IPS DF 4.7 (cell line): ENCODE data around the gene PPP3R1.

Experiments
- DNase-seq: peaks from one replicate; pipeline ENCODE4 v3.0.0-alpha.2; 2013; ENCODE audit warnings: low spot score; ENCODE audit errors: extremely low read depth

PPP3R1 gene

DNA sequence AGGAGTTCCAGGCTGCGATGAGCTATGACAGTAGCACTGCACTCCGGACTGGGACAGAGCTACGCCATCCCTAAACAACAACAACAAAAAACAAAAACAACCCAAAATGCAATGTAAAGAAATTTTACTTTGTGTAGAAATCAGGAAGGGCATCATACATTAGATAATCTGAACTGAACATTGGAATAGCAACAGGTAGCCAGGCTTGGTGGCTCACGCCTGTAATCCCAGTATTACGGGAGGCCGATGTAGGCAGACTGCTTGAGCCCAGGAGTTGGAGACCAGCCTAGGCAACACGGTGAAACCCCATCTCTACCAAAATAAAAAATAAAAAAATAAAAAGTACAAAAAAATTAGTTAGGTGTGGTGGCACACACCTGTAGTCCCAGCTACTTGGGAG lies 96.7 kb downstream of the PPP3R1 start:
- DNase-seq, result no peak

DNA sequence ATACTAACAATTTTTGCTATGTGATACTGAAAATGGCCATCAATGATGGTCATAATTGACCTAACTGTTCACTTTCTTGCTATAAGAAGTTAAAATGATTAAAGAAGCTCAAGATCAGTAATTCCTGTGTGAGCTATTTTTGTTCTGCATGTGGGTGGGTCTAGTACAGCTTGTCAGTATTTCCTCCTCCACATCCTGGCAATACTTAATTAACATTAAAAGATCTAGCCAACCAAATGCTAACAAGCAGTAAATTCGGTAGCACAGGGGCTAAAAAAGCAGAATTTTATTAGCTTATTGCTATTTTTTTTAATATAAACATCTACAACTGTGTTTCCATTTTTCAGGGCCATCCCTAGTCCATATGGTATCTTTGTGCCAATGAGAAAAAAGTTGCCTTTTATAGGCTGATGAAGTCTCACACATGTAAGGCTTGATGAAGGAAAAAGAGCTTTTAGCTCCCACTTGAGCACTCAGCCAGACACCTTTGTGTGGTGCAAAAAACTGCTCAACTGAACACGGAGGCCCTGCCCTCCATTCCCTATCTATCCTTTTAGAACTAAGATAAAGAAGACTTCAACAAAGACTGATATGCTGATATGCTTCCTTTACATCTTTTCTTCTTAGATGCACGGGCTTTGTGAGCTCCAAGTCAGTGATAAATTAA lies 99.5 kb downstream of the PPP3R1 start:
- DNase-seq, result no peak

DNA sequence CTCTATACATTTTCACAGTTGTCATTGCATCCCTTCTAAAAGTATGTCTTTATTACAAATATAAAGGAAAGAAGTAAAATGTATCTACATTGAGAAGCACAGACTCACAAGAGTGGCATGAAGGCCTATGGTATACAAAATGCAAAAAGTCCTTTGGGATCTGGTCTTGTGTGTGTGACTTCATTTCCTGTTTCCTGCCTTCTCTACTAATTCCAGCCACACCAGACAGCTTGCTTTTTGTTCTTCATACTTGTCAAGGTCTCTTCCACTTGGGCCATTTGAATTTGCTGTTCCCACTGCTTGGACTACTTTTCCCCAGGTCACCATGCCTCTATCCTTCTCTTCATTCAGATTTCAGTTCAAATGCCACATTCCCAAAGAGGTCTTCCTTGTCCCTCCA lies 101.3 kb downstream of the PPP3R1 start:
- DNase-seq, result no peak

DNA sequence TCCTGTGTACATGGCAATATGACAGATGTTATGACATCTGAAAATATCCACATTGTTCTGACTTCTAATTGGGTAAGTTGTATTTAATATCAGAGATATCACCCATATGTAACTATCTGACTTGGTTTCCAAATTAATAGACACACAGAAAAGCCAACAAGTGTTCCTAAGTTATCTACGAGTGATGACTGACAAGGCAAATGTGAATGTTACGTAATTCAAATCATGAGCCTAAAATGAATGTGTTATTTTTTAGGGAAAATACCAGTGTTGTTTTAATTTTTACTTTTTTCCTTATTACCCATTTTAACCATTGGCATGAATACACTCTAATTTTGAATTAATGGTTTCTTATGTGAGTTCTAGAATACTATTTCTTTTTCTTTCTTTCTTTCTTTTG lies 110.5 kb downstream of the PPP3R1 start:
- DNase-seq, result no peak

DNA sequence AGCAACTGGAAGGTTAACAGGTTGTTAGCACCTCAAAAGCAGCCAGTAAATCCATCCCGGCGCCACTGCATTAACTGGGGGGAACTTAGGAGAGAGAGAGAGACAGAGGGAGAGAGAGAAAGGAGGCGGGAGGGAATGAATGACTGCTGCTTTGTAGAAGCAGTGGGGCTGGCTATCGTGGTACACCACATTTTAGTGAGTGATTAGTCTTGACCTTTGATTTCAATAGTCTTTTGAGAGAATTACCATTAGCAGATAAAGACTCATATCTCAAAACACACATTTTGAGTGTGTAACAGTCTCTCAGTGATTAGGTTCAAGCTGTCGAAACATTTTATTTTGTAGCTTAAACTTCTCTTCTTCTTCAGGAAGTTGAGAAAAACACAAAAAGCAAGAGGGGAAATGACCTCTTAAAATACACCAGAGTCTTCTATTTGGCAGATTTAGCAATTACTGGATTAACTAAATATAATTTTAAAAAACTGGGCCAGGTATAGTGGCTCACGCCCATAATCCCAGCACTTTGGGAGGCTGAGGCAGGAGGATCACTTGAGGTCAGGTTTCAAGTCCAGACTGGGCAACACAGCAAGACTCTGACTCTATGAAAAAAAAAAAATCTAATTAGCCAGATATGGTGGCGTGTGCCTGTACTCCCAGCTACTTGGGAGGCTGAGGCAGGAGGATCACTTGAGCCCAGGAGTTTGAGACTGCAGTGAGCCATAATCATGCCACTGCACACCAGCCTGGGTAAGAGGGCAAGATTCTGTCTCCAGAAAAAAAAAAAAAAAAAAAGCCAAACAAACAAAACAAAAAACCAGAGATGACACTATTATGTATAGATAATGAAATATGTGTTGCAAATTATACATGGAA lies 116.6 kb downstream of the PPP3R1 start:
- DNase-seq, result no peak

DNA sequence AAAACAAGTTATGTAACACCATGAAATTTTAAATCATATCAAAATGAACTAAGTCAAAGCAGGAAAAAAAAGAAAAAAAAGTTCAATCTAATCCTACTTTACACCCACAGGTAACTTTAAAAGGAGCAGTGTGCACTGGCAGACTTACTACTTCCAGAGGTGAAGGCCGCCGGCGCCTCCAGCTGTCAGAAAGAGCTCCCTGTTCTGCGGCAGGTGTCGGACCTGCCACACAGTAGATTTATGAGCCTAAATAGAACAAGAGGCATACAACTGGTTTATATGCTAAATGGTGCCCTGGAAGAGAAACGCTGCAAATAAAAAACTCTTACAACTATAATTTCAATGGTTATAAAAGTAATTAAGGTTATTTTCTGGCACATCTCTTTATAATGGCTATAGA lies 117.8 kb downstream of the PPP3R1 start:
- DNase-seq, result no peak

DNA sequence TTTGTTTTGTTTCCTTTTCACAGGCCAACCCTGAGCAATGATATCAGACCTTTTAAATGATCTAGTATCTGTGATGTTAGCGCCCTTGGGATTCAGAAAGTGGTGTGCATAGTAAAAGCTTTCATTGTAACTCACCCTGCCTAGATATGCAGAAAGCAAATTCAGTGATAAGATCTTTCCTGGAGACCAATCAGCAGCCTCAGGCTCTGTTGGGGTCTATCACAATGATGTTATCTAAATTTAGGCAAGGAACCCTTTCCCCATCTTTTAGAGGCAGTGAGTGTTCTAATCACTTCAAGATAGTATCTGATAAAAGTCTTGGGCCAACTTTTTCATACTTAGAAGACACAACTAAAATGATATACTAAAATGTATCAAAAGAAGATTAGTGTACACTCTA lies 118.2 kb downstream of the PPP3R1 start:
- no peak for DNase-seq
